ENCODE measurements around the gene PTPRD.
"Not testable (repeated sequence)": the region's sequence is repeated elsewhere in the genome, so short reads cannot be mapped to it uniquely, and the experiment has no call there.

Gene PTPRD

GRCh38 chr9:9560382-9561035 is 1052.3 kb downstream of the PTPRD start:
- DNase-seq, result no peak

GRCh38 chr9:9558907-9559306 is 1053.9 kb downstream of the PTPRD start:
- DNase-seq, result no peak

- DNase-seq, result no peak
Observed at GRCh38 chr9:9557804-9558334, 1054.9 kb downstream of the PTPRD start.

- DNase-seq, result no peak
Observed at GRCh38 chr9:9556865-9557803, 1055.7 kb downstream of the PTPRD start.

GRCh38 chr9:9552665-9553064 is 1060.1 kb downstream of the PTPRD start:
- no peak for DNase-seq

- DNase-seq, result no peak
Observed at GRCh38 chr9:9538766-9539165, 1074.0 kb downstream of the PTPRD start.

- no peak for DNase-seq
Observed at GRCh38 chr9:9538356-9538755, 1074.4 kb downstream of the PTPRD start.

GRCh38 chr9:9536523-9536922 is 1076.3 kb downstream of the PTPRD start:
- no peak for DNase-seq

- no peak for DNase-seq
Observed at GRCh38 chr9:9523476-9524139, 1089.2 kb downstream of the PTPRD start.

GRCh38 chr9:9522406-9522805 is 1090.4 kb downstream of the PTPRD start:
- DNase-seq, result no peak

GRCh38 chr9:9521033-9521779 is 1091.6 kb downstream of the PTPRD start:
- DNase-seq, result no peak

GRCh38 chr9:9504869-9505268 is 1107.9 kb downstream of the PTPRD start:
- DNase-seq, result no peak

GRCh38 chr9:9499546-9499945 is 1113.3 kb downstream of the PTPRD start:
- DNase-seq, result no peak

- no peak for DNase-seq
Observed at GRCh38 chr9:9498846-9499245, 1114.0 kb downstream of the PTPRD start.

GRCh38 chr9:9498128-9498527 is 1114.7 kb downstream of the PTPRD start:
- no peak for DNase-seq

GRCh38 chr9:9494336-9494735 is 1118.5 kb downstream of the PTPRD start:
- no peak for DNase-seq

GRCh38 chr9:9492506-9492905 is 1120.3 kb downstream of the PTPRD start:
- no peak for DNase-seq

- DNase-seq, result no peak
Observed at GRCh38 chr9:9489183-9489582, 1123.6 kb downstream of the PTPRD start.

GRCh38 chr9:9483175-9483574 is 1129.6 kb downstream of the PTPRD start:
- DNase-seq, result no peak

GRCh38 chr9:9478741-9479140 is 1134.1 kb downstream of the PTPRD start:
- no peak for DNase-seq

- no peak for DNase-seq
Observed at GRCh38 chr9:9469271-9469670, 1143.5 kb downstream of the PTPRD start.

GRCh38 chr9:9441874-9442273 is 1170.9 kb downstream of the PTPRD start:
- DNase-seq, result not testable (repeated sequence)

GRCh38 chr9:9437641-9438040 is 1175.2 kb downstream of the PTPRD start:
- no peak for DNase-seq

Data from EL (cell line).